Ovary (tissue), 3 donors: Measurements from ENCODE around the gene PTTG1IP.
A peak's percentile ranks its signal among the peaks of the same experiment; 100 is the strongest.

Source experiments
- EP300 ChIP-seq: sonication (generic); formaldehyde crosslinking; IDR thresholded peaks from one replicate; pipeline ENCODE4 v1.6.1; 2017; ENCODE audit warnings: antibody characterized with exemption
- TF ChIP-seq, protein P1 (sequence below), 3 donors: fragments of 450-650 bp in 2 of 3; fragments of 200-600 bp in 1 of 3; IDR thresholded peaks; one replicate each; pipeline versions ENCODE4 v1.5.1 to v1.8.0; 2016 to 2022; ENCODE audit warnings: antibody characterized with exemption in 3 of 3, mild to moderate bottlenecking in 1 of 3
- donor health status: DM: no; HTN: no; CAD: no.

DNA sequence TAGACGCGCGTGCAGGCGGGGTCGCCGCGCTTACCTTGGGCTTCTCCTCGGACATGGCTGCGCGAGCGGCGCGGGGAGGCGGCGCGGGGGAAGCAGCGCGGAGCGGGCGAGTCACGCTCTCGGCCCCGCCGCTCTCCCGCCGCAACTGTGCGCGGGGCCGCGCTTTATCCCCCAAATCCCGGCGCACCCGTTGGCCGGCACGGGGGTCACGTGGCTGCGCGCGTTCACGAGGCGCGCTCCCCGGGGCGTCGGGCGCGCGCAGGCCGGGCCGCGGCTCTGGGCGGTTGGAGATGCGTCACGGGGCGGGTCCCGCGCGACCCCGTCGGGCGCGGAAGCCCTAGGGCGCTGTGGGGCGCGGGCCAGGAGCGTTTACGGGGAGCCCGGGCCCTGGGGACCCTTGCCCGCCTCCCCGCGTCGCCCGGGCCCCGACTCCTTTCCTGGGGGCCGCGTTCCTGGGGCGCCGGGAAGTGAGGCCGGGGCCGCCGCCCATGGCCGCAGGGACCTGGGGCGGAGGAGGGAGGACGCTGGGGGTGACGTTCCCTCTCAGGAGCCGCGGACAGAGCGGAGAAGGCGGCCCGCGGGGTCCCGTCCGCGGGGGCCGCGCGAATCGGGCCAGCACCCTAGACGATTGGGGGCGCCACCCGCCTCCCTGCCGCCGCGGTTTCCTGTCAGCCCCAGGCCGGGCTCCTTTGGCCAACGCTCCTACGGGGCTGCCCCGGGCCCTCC is 55.4 kb downstream of the PTTG1IP start, which contains the start of gene SUMO3:
- TF ChIP-seq, protein P1, sequence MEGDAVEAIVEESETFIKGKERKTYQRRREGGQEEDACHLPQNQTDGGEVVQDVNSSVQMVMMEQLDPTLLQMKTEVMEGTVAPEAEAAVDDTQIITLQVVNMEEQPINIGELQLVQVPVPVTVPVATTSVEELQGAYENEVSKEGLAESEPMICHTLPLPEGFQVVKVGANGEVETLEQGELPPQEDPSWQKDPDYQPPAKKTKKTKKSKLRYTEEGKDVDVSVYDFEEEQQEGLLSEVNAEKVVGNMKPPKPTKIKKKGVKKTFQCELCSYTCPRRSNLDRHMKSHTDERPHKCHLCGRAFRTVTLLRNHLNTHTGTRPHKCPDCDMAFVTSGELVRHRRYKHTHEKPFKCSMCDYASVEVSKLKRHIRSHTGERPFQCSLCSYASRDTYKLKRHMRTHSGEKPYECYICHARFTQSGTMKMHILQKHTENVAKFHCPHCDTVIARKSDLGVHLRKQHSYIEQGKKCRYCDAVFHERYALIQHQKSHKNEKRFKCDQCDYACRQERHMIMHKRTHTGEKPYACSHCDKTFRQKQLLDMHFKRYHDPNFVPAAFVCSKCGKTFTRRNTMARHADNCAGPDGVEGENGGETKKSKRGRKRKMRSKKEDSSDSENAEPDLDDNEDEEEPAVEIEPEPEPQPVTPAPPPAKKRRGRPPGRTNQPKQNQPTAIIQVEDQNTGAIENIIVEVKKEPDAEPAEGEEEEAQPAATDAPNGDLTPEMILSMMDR (IDR thresholded peaks at IDR 0.05), result peak in 2 of 3 donors; percentile 22 to 30
- no peak for TF ChIP-seq EP300
